Fibroblast of skin of right biceps (primary cell): ENCODE results near the gene MSANTD2.

Experiments used
- DNase-seq: peaks from one replicate; pipeline ENCODE4 v3.0.0-alpha.2; 2013

The MSANTD2 gene

DNA sequence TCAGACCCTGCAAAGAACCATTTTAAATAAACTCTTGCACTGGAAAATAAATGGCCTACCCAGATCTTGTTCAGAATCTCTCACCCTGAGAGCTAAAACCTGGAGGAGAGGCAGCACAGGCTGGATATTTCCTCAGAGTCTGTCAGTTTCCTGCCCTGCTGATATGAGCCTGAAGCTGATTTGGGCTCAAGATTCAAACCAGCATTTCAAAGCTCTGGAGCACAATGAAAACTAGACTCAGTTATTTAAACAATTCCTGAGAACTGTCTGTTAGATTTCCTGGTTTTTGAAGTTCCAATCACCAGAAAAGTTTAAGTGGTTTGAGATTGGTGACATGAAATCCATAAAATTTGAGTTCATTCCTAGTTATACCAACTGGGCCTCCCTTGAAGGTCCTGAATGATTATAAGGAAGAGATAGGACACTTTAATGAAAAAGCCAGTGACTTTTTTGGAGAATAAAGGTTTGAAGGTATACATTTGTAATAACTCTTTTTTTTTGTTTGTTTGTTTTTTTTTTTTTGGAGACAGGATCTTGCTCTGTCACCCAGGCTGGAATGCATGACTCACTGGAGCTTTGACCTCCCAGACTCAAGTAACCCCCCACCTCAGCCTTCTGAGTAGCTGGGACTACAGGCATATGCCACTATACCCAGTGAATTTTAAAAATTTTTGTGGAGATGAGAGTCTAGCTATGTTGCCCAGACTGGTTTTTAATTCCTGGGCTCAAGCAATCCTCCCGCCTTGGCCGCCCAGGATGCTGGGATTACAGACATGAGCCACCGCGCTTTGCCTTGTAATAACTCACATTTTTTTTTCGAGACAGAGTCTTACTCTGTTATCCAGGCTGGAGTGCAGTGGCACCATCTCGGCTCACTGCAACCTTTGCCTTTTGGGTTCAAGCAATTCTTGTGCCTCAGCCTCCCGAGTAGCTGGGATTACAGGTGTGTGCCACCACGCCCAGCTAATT is 30.1 kb downstream of the MSANTD2 start:
- DNase-seq, result peak; percentile 66

DNA sequence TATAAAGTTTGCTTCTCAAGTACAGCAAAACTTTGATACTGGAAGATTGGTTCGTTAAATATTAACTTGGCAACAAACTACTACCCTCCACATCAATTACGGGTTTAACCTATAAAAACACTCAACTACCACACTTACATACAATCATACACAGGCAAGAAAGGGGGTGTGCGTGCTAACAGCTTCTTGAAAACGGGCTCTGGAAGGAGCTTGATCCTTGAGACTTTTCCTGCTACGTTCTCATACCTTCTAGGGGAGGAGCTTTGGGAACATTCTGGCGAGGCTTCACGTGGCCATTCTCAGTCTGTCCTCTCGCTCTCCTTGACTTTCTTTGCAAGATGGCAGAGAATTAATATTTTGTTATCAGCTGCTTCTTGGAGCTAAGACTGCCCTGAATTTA is 31.3 kb downstream of the MSANTD2 start:
- DNase-seq, result no peak

DNA sequence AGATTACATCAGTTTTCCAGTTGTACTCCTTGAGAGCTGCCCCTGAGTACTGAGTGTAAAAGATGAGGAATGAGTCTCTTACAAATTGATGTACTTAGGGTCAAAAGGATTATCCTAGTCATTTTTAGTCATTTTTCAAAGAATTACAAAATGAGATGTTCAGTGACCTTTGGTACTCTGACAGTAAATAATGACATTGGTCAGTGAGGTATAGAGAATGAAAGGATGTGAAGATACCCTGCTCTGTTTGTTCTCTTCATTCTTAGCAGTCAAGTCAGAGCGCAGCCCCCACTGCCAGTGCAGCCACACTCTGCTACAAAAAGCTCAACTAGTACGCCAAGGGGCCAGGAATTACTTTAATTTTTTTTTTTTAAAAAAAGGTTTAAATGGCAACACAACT is 34.0 kb downstream of the MSANTD2 start:
- no peak for DNase-seq

DNA sequence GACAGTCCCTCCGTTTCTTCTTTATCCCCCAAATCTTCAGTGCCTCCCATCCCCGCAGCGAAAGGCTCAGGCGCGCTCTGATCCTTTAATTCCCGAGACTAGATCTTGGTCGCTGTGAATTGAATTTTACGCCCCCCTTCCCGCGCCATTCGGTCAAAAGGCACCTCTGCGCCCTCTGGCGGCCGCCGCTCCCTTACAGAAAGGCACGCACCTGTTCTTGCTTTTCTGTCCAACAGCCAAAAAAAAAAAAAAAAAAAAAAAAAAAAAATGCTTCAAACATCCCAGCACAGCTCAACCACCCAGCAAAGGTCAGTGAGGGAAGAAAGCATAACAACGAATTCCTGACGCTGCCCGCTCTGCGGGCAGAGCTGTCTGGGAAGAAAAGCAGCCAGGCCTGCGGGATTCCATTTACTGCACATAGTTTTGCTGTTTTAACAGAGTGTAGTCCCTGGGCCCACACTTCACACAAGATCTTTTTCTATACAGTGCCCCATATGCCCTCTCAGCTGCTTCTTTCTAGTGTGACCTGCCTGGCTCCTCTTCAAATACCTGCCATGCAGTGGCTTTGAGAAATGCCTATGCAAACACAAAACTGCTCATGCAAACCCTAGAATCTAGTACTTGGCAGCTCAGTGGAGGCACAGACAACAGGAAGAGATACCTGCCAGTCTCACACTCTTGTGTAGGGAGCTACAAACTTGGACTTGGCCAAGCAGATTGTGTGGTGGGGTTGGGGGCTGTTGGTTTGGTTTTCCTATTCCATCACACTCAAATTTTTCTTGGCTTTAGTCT is 36.9 kb downstream of the MSANTD2 start:
- DNase-seq, result peak; percentile 63

DNA sequence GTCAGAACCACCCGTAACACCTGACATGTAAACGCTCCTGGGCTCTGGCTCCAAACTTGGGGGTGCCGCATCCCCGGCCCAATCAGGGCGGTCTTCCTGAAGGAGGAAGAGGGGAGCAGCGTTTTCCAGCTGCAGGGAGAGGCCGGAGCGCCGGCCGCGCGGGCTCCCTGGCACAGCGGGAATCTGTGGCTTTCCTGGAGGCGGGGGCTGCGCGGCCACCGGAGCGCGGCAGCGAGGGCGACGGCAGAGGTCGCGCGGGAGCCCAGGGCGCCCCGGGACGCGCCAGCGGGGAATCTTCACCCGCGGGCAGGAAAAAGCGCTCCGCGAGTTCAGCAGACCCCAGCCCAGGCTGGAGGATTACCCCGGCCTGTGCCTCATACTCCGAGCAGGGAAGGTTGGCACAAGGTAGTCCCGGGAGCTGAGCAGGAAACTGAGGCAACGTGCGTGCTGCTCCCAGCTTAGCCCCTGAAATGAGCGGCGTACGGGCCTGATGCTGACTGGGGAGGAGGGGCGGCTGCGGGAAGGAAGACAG is 37.5 kb downstream of the MSANTD2 start:
- no peak for DNase-seq

DNA sequence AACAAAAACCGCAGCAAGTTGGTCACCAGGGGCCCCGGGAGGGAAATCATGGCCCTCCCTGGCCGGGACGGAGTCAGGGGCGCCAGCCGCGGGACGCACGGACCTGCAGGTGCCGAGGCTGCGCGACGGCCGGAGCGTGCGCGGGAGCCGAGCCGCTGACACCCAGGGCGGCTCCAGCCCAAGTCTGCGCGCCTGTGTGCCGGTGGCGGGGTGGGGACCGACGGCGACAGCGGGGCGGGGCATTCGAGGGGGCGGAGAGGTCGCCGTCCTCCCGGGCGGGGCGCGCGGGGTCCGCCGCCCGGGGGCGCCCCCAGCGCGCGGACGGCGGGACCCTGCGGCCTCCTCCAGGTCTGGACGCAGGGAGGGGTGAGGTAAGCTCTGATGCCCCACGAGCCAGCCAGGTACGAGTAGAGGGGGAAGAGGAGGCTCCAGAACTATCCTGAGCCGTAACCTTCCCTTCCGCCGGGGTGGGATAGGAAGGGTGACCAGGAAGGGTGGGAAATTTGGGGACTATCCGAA is 38.0 kb downstream of the MSANTD2 start, which contains the start of gene ESAM:
TSS of gene ESAM (minus strand) at position 186 of the 519 bp plus-strand sequence. CDS start at position 50, 136 bp downstream.
- no peak for DNase-seq

DNA sequence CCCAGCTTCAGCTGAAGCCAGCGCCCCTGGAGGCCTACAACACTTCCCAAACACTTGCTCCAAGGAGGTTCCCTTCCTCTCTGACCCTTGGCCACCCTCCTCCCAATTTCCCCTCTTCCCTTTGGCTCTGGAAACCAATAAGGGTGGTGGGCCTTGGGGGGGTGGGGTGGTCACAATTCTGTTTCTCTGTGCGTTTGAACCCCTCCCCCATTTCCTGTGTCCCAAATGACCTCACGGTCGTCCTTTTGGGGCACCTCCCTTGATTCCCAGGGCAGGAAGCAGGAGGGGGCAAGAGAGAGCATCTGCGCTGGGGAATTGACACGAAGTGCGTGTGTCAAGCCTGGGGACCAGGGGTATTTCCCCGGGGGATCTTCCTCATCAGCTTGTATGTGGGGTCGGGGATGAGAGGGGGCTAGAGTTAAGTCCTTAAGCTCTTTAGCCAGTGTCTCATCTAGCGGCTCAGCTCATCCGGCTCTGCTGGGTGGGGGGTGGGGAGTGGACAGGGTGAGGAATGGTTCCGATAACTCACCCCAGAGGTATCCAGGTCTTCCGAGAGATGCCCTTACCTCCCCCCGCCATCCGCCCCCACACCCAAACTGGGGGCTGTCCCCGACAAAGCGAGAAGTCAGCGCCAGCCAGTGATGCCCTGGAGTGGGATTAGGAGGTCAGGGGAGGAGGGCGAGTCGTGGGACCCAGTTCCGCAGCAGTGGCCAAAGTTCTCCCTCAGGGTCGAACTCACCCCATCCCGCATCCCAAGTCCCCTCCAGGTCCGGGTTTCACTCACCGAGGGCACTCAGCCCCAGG is 38.7 kb downstream of the MSANTD2 start:
- DNase-seq, result no peak

DNA sequence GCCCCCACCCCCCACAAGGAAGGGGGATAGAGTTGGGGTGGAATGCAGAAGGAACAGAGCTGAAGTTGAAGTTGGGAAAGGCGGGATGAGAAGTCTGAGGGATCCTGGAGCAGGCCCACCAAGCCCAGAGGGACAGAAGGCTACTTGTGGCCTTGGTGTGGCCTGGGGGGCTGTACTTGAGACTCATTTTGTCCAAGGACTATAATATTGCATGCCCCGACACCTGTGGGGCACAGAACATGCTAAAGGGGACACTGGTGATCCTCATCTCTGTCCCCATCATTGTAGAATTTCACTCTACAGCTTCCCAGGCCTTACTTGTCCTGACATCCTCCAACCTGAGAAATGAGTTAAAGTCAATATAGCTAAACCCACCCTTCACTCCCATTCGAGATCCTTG is 39.4 kb downstream of the MSANTD2 start:
- no peak for DNase-seq

DNA sequence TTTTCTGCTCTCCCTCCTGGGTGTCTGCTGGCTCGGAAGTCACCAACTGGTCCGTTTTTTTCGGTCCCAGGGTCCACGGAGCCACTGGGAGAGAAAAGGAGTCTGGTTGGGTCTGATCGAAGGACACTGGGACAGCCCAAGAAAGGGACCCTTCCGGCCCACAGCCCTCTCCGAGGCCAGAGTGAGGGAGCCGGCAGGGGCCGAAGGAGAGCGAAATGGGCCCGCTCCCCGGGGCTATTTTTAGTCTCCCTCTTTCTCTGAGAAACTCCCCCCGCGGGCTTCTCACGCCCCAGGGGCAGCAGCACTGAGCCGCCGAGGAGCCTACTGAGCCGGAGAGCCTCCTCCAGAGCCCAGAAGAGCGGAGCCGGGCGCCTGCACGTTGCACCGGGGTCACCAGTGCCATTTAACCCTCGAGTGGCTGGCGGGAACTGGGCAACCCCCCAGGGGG is 40.0 kb downstream of the MSANTD2 start:
- DNase-seq, result no peak

DNA sequence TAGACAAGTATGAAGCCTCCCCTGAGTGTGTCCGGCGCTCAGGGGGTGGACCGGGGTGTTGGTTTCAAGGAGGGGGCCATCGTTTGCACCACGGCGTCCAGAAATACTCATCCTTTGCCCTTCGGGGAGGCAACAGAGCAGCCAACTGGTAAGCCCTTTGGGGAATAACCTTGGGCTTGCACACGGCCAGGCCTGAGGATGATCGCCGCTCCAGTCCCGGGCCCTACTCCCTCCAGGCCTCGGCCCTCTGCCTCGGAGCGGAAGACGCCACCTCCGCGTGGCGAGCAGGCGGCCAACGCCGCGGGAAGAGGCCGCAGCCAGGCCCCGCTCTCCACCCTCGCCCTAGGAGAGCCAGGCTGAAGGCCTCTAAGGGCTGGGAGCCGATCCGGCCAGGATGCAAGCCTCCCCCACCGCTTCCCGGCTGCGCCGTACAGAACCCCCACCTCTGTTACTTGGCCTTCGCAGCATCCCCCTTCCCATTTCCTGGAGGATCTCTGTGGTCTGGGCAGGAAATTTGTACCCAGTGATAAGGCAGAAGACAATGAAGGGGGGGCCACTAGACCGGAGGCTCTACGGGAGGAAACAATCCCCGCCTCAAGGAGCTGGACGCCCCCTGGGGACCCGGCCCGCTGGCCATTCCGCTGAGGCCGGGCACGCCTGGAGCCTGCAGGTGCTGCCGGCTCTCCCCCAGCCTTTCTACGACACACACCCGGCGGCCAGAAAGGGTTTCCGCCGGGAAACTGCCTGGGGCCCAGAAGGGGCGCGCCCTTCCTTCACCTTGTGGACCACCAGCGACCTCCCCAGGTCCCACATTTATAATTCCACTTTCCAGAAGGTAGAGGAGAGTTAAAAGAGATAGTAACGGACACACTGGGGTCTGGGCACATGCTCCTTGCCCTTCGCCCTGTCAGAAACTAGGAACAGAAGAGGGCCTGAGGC is 40.7 kb downstream of the MSANTD2 start:
- no peak for DNase-seq

DNA sequence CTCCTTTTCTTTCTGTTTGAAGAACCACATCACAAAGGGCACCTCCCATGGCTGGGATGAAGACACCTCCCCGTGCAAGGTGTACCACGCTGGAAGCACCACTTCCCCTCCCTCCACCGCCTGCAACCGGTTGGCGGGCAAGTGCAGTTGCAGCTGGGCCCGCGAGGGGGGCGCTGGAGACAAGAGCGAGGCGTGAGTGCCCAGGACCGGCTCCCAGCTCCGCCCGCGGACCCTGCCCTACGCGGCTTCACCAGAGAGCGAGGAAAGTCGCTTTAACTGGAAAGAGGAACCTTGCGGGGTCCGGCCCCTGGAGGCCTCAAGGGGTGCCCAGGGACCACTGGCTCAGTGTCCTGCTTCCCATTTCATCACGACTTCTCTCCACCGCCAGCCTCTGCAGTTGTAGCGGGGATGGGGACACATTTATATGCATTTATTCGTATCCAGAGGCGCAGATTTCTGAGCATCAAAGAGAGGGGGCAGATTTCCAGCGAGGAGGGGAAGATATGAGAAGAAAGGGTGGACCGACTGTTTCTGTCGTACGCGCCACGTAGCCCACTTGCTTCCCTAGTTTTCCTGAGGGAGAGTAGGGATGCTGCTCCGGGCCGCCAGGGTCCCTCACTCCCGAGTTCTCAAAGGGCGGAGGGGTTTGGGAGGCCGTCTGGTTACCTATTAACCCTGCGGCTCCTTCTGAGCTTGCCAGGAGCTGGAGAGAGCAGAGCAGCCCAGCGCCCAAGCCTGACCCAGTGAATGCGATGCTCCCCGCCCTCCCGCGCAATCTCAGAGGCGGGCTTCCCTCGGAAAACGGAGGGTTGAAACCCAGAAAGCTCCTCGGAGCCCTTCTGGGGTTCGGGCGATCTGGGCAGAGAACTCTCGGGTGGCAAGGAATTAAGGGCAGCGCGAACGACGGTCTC is 41.6 kb downstream of the MSANTD2 start:
- peak; percentile 52 for DNase-seq

DNA sequence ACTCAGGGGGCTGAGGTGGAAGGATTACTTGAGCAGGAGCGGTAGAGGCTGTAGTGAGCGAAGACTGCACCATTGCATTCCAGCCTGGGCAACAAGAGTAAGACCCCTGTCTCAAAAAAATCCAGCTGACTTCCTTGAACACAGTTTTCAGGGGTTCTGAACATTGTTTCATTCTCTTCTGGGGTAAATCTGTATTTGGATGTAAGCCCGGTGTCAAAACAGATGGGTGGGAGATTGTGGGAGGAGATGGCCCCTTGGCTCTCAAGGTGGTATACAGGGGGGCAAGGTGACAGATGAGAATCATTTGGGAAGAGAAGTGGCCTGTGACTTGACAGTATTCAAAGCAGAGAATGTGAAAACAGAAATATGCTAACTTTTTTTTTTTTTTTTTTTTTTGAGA is 42.9 kb downstream of the MSANTD2 start:
- DNase-seq, result no peak

DNA sequence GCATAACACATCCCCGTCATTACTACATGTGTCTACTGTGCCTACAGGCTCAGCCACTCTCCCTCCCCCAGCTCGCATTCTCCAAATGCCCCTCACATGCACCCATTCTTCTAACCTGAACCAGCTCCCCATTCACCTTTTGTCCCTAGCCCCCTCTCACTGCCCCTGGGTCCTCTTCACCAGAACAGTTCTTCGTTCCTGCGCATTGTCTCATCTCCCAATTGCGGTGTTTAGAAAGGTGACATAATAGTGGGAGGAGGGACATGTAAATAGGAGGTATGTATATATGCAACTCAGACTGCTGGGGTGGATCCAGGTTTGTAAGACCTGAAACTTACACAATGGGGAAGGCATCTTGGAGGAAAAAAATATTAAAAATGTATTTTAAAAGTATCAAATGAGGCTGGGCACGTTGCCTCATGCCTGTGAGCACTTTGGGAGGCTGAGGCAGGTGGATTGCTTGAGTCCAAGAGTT is 43.4 kb downstream of the MSANTD2 start:
- no peak for DNase-seq

DNA sequence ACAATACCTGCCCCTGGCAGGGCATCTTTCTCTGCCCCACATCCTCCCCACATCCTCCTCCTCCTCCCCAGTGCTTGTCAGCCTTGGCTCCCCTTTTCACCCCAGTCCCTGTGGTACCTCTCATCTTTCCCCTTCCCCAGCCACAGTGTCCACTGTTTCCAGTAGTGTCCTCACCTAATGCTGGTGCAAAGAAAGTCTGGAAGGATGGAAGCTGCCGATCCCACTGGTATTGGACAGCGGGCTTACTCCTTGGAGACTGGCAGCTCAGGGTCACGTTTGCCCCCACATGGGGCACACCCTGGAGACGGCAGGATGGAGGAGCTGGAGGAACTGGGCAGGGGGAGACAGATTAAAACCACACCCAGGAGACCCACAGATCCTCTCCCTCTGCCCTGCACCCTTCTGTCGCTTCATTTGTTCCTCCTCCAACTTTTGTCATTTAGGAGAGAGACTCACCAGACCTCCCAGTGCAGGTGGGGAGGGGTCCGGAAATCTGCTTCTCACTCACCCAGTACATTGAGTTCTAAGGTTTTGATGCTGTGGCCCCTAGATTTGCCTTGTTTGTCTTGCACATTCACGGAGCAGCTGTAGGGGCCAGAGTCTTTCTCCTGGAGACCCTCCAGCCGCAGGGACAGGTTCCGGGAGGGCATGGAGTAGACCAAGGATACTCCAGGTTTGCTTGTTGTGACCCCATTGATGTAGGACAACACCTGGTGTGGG is 44.0 kb downstream of the MSANTD2 start:
- no peak for DNase-seq

DNA sequence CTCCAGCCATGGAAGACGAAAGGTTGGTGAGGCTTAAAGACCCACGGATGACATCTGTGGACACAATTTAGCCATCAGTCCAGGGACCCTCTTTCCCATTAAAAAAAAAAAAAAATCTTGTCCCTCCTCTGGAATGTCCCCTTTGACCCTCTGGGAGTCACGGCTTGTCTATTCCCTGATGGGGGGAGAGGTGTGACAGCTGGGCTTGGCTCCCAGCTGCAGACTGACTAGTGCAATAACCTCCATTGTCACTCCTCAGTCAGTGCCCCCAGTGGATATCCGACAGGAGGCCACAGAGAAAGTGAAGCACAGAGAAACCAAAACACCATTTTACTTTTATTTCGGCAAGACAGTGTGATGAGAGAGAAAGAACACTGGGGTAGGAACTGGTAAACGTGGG is 45.5 kb downstream of the MSANTD2 start:
- no peak for DNase-seq

DNA sequence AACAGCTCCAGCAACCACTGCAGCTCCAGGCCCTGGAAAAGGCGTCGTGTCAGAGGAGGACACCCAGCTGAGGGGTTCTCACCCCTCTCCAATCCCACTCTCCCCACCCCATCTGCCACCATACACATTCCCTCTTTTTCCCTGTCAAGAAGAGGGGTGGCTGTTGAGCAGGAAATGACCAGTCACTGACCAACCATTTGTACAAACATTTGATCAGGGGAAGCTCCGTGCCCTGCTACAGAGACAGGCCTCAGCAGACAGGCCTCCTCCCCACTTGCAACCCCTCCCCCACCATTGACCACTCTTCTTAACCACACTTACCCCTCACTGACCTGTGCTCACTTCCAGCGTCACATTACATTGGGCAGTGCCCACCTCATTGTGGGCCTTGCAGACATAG is 45.9 kb downstream of the MSANTD2 start:
- DNase-seq, result no peak

DNA sequence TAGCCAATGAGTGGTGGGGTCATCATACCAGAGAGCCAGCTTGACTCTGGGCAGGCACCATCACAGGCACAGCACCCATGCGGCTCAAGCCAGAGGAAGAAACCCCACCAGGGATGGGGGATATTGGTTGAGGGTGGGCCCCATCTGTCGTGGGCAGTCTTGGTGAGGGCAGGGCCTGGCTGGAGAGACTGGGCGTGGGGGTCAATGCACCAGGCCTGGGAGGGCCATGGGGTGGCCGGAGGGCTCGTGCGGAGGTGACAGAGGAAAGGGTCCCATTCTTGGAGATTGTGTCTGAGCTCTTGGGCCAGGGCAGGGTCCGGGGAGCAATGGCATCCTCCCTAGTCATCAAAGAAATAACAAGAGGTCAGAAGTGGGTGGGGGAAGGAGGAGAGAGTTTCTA is 46.6 kb downstream of the MSANTD2 start:
- no peak for DNase-seq

DNA sequence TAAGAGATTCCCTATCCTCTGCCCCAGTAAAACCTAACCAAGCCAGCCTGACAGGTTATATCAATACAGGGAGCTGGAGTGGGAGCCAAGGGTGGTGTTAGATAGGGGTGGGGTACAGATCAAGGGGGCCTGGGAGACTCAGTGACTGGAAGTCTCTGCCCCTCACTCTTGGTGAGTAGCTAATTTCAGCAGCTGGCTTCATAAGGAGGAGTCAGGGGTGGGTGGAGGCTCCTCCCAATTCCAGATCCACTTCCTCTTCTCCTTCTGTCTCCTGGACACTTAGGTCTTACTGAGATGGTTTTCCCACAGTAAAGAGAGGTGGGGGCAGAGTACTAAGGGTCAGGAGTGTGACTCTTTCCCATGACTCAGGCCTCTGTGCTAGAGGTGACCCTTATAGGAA is 47.0 kb downstream of the MSANTD2 start:
- DNase-seq, result no peak

DNA sequence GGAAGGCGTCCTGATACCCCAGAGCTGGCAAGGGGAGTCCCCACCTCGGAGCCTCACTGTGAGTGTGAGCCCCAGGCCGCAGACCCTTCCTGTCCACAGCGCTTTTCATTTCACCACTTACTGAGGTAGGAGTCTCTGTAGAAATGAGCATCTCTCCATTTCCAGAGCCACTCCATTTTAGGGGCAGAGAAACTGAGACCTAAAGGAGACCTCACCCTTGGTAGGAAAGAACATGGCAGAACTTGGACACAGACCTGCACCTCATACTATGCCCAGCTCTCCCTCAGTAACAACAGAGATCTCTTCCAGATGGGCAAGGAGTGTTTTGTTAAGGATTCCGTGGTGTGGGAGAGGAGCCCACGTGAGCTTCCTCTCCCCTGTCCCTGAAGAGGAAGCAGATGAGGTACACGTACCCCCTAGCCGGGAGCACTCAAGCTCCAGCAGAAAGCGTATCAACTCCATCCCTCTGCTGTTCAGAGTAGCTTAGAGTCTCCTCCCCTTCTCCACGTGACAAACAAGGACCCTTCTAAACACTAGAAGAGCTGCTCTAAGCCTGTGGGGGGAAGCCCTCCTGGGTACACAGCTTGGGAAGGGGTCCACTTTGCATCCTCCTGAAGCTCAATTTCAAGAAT is 47.6 kb downstream of the MSANTD2 start:
- no peak for DNase-seq
